H9 (cell line): ENCODE data around the gene EPS15. TPM values are rescaled to one million over a fixed set of nuclear protein-coding genes. Genes with fewer than 3 reads are reported as not detected.
A peak's percentile ranks its signal among the peaks of the same experiment; 100 is the strongest.

ENCODE experiments used
- DNase-seq: peaks from one replicate; pipeline ENCODE4 v3.0.0-alpha.2; 2017
- H2AFZ ChIP-seq: one replicate; pipeline ENCODE4 v1.6.1; 2013; ENCODE audit warnings: mild to moderate bottlenecking, low read length, control low read depth, moderate library complexity
- H2AK5ac ChIP-seq: 2 replicates; pipeline ENCODE4 v1.6.1; 2013; ENCODE audit warnings: low read length, control low read depth, mixed read lengths; ENCODE audit not compliant: insufficient read length
- H2BK120ac ChIP-seq: one replicate; pipeline ENCODE4 v1.6.1; 2013; ENCODE audit warnings: low read depth, mild to moderate bottlenecking, low read length, control low read depth, inconsistent platforms; ENCODE audit not compliant: poor library complexity, severe bottlenecking
- H2BK12ac ChIP-seq: 2 replicates; pipeline ENCODE4 v1.6.1; 2013; ENCODE audit warnings: low read length, control low read depth, mixed read lengths, low read depth; ENCODE audit not compliant: insufficient read length
- H2BK15ac ChIP-seq: 2 replicates; pipeline ENCODE4 v1.6.1; 2013; ENCODE audit warnings: low read depth, low read length, control low read depth
- H2BK20ac ChIP-seq: one replicate; pipeline ENCODE4 v1.6.1; 2013; ENCODE audit warnings: low read depth, mild to moderate bottlenecking, low read length, control low read depth, inconsistent platforms; ENCODE audit not compliant: poor library complexity, severe bottlenecking
- H2BK5ac ChIP-seq: 2 replicates; pipeline ENCODE4 v1.6.1; 2013; ENCODE audit warnings: low read length, control low read depth, mixed read lengths; ENCODE audit not compliant: insufficient read length
- H3K14ac ChIP-seq: 2 replicates; pipeline ENCODE4 v1.6.1; 2013; ENCODE audit warnings: low read length, control low read depth; ENCODE audit not compliant: insufficient read depth
- H3K18ac ChIP-seq: 2 replicates; pipeline ENCODE4 v1.6.1; 2013; ENCODE audit warnings: low read depth, mild to moderate bottlenecking, mixed read lengths, low read length, control low read depth; ENCODE audit not compliant: insufficient read length
- H3K23ac ChIP-seq: 2 replicates; pipeline ENCODE4 v1.6.1; 2013; ENCODE audit warnings: low read length, control low read depth, mixed read lengths, low read depth; ENCODE audit not compliant: insufficient read length
- H3K23me2 ChIP-seq: 2 replicates; pipeline ENCODE4 v1.6.1; 2013; ENCODE audit warnings: low read depth, mild to moderate bottlenecking, mixed read lengths, low read length, control low read depth; ENCODE audit not compliant: insufficient read length, poor library complexity, severe bottlenecking
- H3K27ac ChIP-seq: 2 replicates; pipeline ENCODE4 v1.5.1; 2013; ENCODE audit warnings: low read length, control low read depth, mixed read lengths, low read depth; ENCODE audit not compliant: insufficient read length
- H3K27me3 ChIP-seq: 2 replicates; pipeline ENCODE4 v1.6.1; 2013; ENCODE audit warnings: low read length, control low read depth, inconsistent platforms; ENCODE audit not compliant: insufficient read depth
- H3K4ac ChIP-seq: 2 replicates; pipeline ENCODE4 v1.6.1; 2013; ENCODE audit warnings: low read depth, mild to moderate bottlenecking, control low read depth, inconsistent platforms, low read length, moderate library complexity
- H3K4me1 ChIP-seq: 2 replicates; pipeline ENCODE4 v1.6.1; 2013; ENCODE audit warnings: low read length, control low read depth, inconsistent platforms; ENCODE audit not compliant: insufficient read depth
- H3K4me2 ChIP-seq: 2 replicates; pipeline ENCODE4 v1.6.1; 2013; ENCODE audit warnings: low read length, control low read depth, mixed read lengths; ENCODE audit not compliant: insufficient read length, insufficient read depth
- H3K56ac ChIP-seq: 2 replicates; pipeline ENCODE4 v1.6.1; 2013; ENCODE audit warnings: low read depth, mild to moderate bottlenecking, mixed read lengths, low read length, control low read depth; ENCODE audit not compliant: insufficient read length
- H3K79me1 ChIP-seq: 2 replicates; pipeline ENCODE4 v1.6.1; 2013; ENCODE audit warnings: low read depth, mild to moderate bottlenecking, moderate library complexity, low read length, control low read depth, inconsistent platforms; ENCODE audit not compliant: insufficient read depth, poor library complexity, severe bottlenecking
- H3K79me2 ChIP-seq: 2 replicates; pipeline ENCODE4 v1.6.1; 2013; ENCODE audit warnings: low read length, control low read depth, inconsistent platforms; ENCODE audit not compliant: insufficient read depth
- H3K9ac ChIP-seq: 2 replicates; pipeline ENCODE4 v1.6.1; 2013; ENCODE audit warnings: low read length, control low read depth, mixed read lengths; ENCODE audit not compliant: insufficient read length; ENCODE audit errors: extremely low read depth
- H3K9me3 ChIP-seq: one replicate; pipeline ENCODE4 v1.6.1; 2013; ENCODE audit warnings: low read depth, low read length, inconsistent platforms; ENCODE audit not compliant: control insufficient read depth
- H3T11ph ChIP-seq: one replicate; pipeline ENCODE4 v1.6.1; 2013; ENCODE audit warnings: mild to moderate bottlenecking, low read length, control low read depth, inconsistent platforms
- H4K20me1 ChIP-seq: one replicate; pipeline ENCODE4 v1.6.1; 2013; ENCODE audit not compliant: control insufficient read depth, insufficient read length, insufficient read depth
- H4K5ac ChIP-seq: 2 replicates; pipeline ENCODE4 v1.6.1; 2013; ENCODE audit warnings: low read depth, mild to moderate bottlenecking, mixed read lengths, low read length, control low read depth; ENCODE audit not compliant: insufficient read length
- H4K8ac ChIP-seq: replicated peaks from 2 replicates; pipeline ENCODE4 v1.6.1; 2013; ENCODE audit warnings: low read length, control low read depth, mixed read lengths, low read depth; ENCODE audit not compliant: insufficient read length
- H4K91ac ChIP-seq: 2 replicates; pipeline ENCODE4 v1.6.1; 2013; ENCODE audit warnings: low read depth, mild to moderate bottlenecking, moderate library complexity, mixed read lengths, low read length, control low read depth; ENCODE audit not compliant: insufficient read length
- H3K27ac Mint-ChIP-seq, 3 experiments: 2 replicates in 2 of 3; 3 replicates in 1 of 3; pipeline ENCODE4 v1.8.0; 2020 to 2021; ENCODE audit warnings: mixed read lengths in 3 of 3, mild to moderate bottlenecking in 1 of 3, moderate library complexity in 1 of 3
- H3K27me3 Mint-ChIP-seq: 2 replicates; pipeline ENCODE4 v1.8.0; 2021; ENCODE audit warnings: low read depth, mild to moderate bottlenecking, moderate library complexity, mixed read lengths
- H3K36me3 Mint-ChIP-seq, 3 experiments: 2 replicates in 2 of 3; 3 replicates in 1 of 3; pipeline ENCODE4 v1.8.0; 2020 to 2021; ENCODE audit warnings: low read depth in 3 of 3, mixed read lengths in 3 of 3; ENCODE audit not compliant: insufficient read depth in 1 of 3
- H3K4me1 Mint-ChIP-seq, 2 experiments: 2 replicates each; pipeline ENCODE4 v1.8.0; 2020; ENCODE audit warnings: mixed read lengths in 2 of 2
- H3K4me3 Mint-ChIP-seq, 2 experiments: 2 replicates in 1 of 2; 3 replicates in 1 of 2; pipeline ENCODE4 v1.8.0; 2020 to 2021; ENCODE audit warnings: mild to moderate bottlenecking in 2 of 2, mixed read lengths in 2 of 2, moderate library complexity in 1 of 2
- H3K9me3 Mint-ChIP-seq, 2 experiments: 2 replicates in 1 of 2; 3 replicates in 1 of 2; pipeline ENCODE4 v1.8.0; 2020; ENCODE audit warnings: mild to moderate bottlenecking in 2 of 2, mixed read lengths in 2 of 2, moderate library complexity in 1 of 2
- CTCF ChIP-seq: fragments of 200-600 bp; sonication (generic); conservative IDR thresholded peaks from 3 replicates; pipeline ENCODE4 v1.8.0; 2021; ENCODE audit warnings: antibody characterized with exemption, mild to moderate bottlenecking
- WGBS: extraction: QIAGEN DNeasy Blood & Tissue Kit; methylation state at CpG from one replicate; pipeline ENCODE4 v1.1.7; 2013; ENCODE audit warnings: missing lambda C conversion rate, low lambda C conversion rate, mixed read lengths; ENCODE audit not compliant: insufficient read length; ENCODE audit errors: extremely low coverage; 5-methylcytosine and 5-hydroxymethylcytosine counted together
- total RNA-seq: library from RNA; stranded (reverse); gene quantifications from 2 replicates; pipeline ENCODE4 v1.2.1, GENCODE V29; 2021

EPS15 gene
- total RNA-seq, 1 experiment from 2014 or later = 44.1 TPM

GRCh38 chr1:51518586-51519047 is 449 bp downstream of the EPS15 start:
- no peak overlapping the region for H2BK15ac ChIP-seq
- H3K23ac ChIP-seq = no peak overlapping the region
- H3K36me3 Mint-ChIP-seq = no peaks in the 10 kb centered on the region
- peak overlapping the region; percentile 78 to 85 for H3K4me3 Mint-ChIP-seq
- H3K27me3 ChIP-seq = no peaks in the 10 kb centered on the region
- no peak overlapping the region for H4K5ac ChIP-seq
- H3K14ac ChIP-seq = peak overlapping the region; percentile 6; the same call in 1 of the 2 replicates
- no peak overlapping the region for H2BK20ac ChIP-seq
- H3K27me3 Mint-ChIP-seq = no peaks in the 10 kb centered on the region
- H4K20me1 ChIP-seq = no peaks in the 10 kb centered on the region
- DNase-seq = peak; percentile 53
- peaks cover 2% of the 10 kb centered on the region for H3K79me1 ChIP-seq
- H2BK12ac ChIP-seq = no peak overlapping the region
- no peaks in the 10 kb centered on the region for H3K9me3 Mint-ChIP-seq
- peaks cover 8% of the 10 kb centered on the region for H3K23me2 ChIP-seq
- no peak overlapping the region for H4K8ac ChIP-seq
- H2AK5ac ChIP-seq = no peak overlapping the region
- H2BK120ac ChIP-seq = no peak overlapping the region
- TF ChIP-seq CTCF = no peak
- no peak overlapping the region for H3K56ac ChIP-seq
- peak overlapping the region; percentile 8 to 87 (median 64); a peak in 6 of 7 replicates for H3K27ac Mint-ChIP-seq
- no peak overlapping the region for H3K27ac ChIP-seq
- no peaks in the 10 kb centered on the region; the same call in 1 of the 2 replicates for H3K79me2 ChIP-seq
- H2BK5ac ChIP-seq = no peak overlapping the region
- no peak overlapping the region for H3T11ph ChIP-seq
- H3K9me3 ChIP-seq = no peaks in the 10 kb centered on the region
- H3K4ac ChIP-seq = no peak overlapping the region
- H3K18ac ChIP-seq = no peak overlapping the region
- no CpG with 5 or more reads among the region's 52 CpGs for WGBS
- peaks cover 14 to 18% of the 10 kb centered on the region in 2 experiments for H3K4me1 Mint-ChIP-seq
- no peak overlapping the region for H4K91ac ChIP-seq
- H3K4me2 ChIP-seq = peak overlapping the region; percentile 88
- no peaks in the 10 kb centered on the region for H3K4me1 ChIP-seq
- no peak overlapping the region for H2AFZ ChIP-seq
- H3K9ac ChIP-seq = peak overlapping the region; percentile 67
